Ovary (tissue), 9 donors: Measurements from ENCODE around the gene POC1A. TPM values are rescaled to one million over a fixed set of nuclear protein-coding genes. Genes with fewer than 3 reads are reported as not detected.

Experiments
- polyA plus RNA-seq, 2 donors: library from polyadenylated mRNA; stranded (reverse); fragments of 200-250 nt in 1 of 2; fragments of 350-450 nt in 1 of 2; fragmentation: Illumina TruSeq in 1 of 2; extraction: RNeasy Lipid Tissue Mini Kit (QIAGEN cat#74804) in 1 of 2; gene quantifications; one replicate each; pipeline ENCODE4 v1.2.3, GENCODE V29; 2013 to 2014
- total RNA-seq, 7 donors: library from RNA; depleted of rRNA in 2 of 7; stranded (reverse); fragments of >200 nt in 2 of 7; fragmentation: NEBNext Ultra II Directional in 3 of 7; extraction: Animal tissue kit (Norgen Biotek cat#: 25700) in 3 of 7; gene quantifications; one replicate each; pipeline versions ENCODE4 v1.1.0 to v1.2.4, GENCODE V29; 2016 to 2023
- donor health status: DM: no; HTN: no; CAD: no; lungs with moderate emphysema.
- donor health status: DM: no; HTN: no; CAD: no.
- donor health status: Bipolar disorder and iron deficiency.
- donor health status: DM: yes; HTN: yes; CAD: no.
- donor health status: DM: no; HTN: no; CAD: no.
- donor health status: DM: yes; HTN: yes; CAD: no.

Gene POC1A
- total and polyA plus RNA-seq, 9 donors: 0.53 to 1.8 (median 1.3) TPM

Other genes starting within 250 kb of the POC1A start
- 10 to 100 TPM in 6 of 7 donors, 1 to 10 TPM in 1; 9.1 to 32.7 (median 19.3) TPM for gene RRP9, start 212.5 kb downstream of the POC1A start, total RNA-seq
- gene RRP9, start 212.5 kb downstream of the POC1A start, polyA plus RNA-seq: 10 to 100 TPM in 1 of 2 donors, 1 to 10 TPM in 1; 4.9 to 16.2 TPM
- gene PARP3, start 212.1 kb downstream of the POC1A start, total RNA-seq: 10 to 100 TPM in 6 of 7 donors, 1 to 10 TPM in 1; 8.2 to 19.4 (median 11.6) TPM
- gene PARP3, start 212.1 kb downstream of the POC1A start, polyA plus RNA-seq: 10 to 100 TPM in 1 of 2 donors, 1 to 10 TPM in 1; 9.8 to 10.2 TPM
- gene GPR62, start 199.0 kb downstream of the POC1A start, total RNA-seq: under 1 TPM; 0.23 to 0.83 (median 0.36) TPM
- gene GPR62, start 199.0 kb downstream of the POC1A start, polyA plus RNA-seq: under 1 TPM; 0.15 to 0.22 TPM
- gene PCBP4, start 187.0 kb downstream of the POC1A start, total RNA-seq: 10 to 100 TPM; 36.9 to 83.3 (median 49.0) TPM
- 10 to 100 TPM in 1 of 2 donors, 1 to 10 TPM in 1; 4.5 to 28.7 TPM for gene PCBP4, start 187.0 kb downstream of the POC1A start, polyA plus RNA-seq
- gene ABHD14B, start 180.4 kb downstream of the POC1A start, total RNA-seq: 10 to 100 TPM; 37.1 to 55.7 (median 45.5) TPM
- 10 to 100 TPM; 58.4 to 70.9 TPM for gene ABHD14B, start 180.4 kb downstream of the POC1A start, polyA plus RNA-seq
- gene ABHD14A, start 179.4 kb downstream of the POC1A start, total RNA-seq: 10 to 100 TPM; 13.2 to 36.1 (median 27.4) TPM
- 10 to 100 TPM in 1 of 2 donors, 1 to 10 TPM in 1; 5.1 to 30.8 TPM for gene ABHD14A, start 179.4 kb downstream of the POC1A start, polyA plus RNA-seq
- gene ACY1, start 170.9 kb downstream of the POC1A start, total RNA-seq: 10 to 100 TPM; 13.8 to 27.4 (median 21.1) TPM
- gene ACY1, start 170.9 kb downstream of the POC1A start, polyA plus RNA-seq: 10 to 100 TPM in 1 of 2 donors, 1 to 10 TPM in 1; 8.4 to 10.2 TPM
- 1,000 to 10,000 TPM; 1,785 to 3,905 (median 1,999) TPM for gene RPL29, start 158.5 kb downstream of the POC1A start, total RNA-seq
- gene RPL29, start 158.5 kb downstream of the POC1A start, polyA plus RNA-seq: 1,000 to 10,000 TPM; 1,901 to 3,982 TPM
- gene DUSP7, start 97.9 kb downstream of the POC1A start, total RNA-seq: 10 to 100 TPM in 5 of 7 donors, 1 to 10 TPM in 2; 5.1 to 18.0 (median 15.2) TPM
- gene DUSP7, start 97.9 kb downstream of the POC1A start, polyA plus RNA-seq: 1 to 10 TPM; 6.5 to 8.6 TPM
- gene ALAS1, start 43.7 kb upstream of the POC1A start, total RNA-seq: 10 to 100 TPM; 17.9 to 37.4 (median 25.8) TPM
- gene ALAS1, start 43.7 kb upstream of the POC1A start, polyA plus RNA-seq: 10 to 100 TPM; 16.1 to 70.1 TPM
- gene TLR9, start 71.2 kb upstream of the POC1A start, total RNA-seq: 1 to 10 TPM in 1 of 7 donors, under 1 TPM in 4, not detected in 2; 0.22 to 1.5 (median 0.74) TPM
- under 1 TPM; 0.15 to 0.58 TPM for gene TLR9, start 71.2 kb upstream of the POC1A start, polyA plus RNA-seq
- gene TWF2, start 84.7 kb upstream of the POC1A start, total RNA-seq: 10 to 100 TPM; 34.0 to 56.3 (median 43.3) TPM
- gene TWF2, start 84.7 kb upstream of the POC1A start, polyA plus RNA-seq: 10 to 100 TPM; 14.3 to 40.7 TPM
- gene PPM1M, start 91.3 kb upstream of the POC1A start, total RNA-seq: 10 to 100 TPM; 15.4 to 32.4 (median 23.4) TPM
- 10 to 100 TPM; 25.7 to 48.4 TPM for gene PPM1M, start 91.3 kb upstream of the POC1A start, polyA plus RNA-seq
- gene WDR82, start 124.2 kb upstream of the POC1A start, total RNA-seq: 100 to 1,000 TPM in 2 of 7 donors, 10 to 100 TPM in 5; 36.4 to 104 (median 95.2) TPM
- 100 to 1,000 TPM in 1 of 2 donors, 10 to 100 TPM in 1; 55.3 to 110 TPM for gene WDR82, start 124.2 kb upstream of the POC1A start, polyA plus RNA-seq
- 10 to 100 TPM in 1 of 7 donors, 1 to 10 TPM in 6; 3.7 to 12.2 (median 6.2) TPM for gene GLYCTK, start 133.4 kb upstream of the POC1A start, total RNA-seq
- 1 to 10 TPM in 1 of 2 donors, under 1 TPM in 1; 0.83 to 6.8 TPM for gene GLYCTK, start 133.4 kb upstream of the POC1A start, polyA plus RNA-seq
- gene DNAH1, start 161.9 kb upstream of the POC1A start, total RNA-seq: 10 to 100 TPM in 2 of 7 donors, 1 to 10 TPM in 5; 5.0 to 15.7 (median 7.8) TPM
- gene DNAH1, start 161.9 kb upstream of the POC1A start, polyA plus RNA-seq: 1 to 10 TPM; 3.1 to 3.9 TPM